Glomerular visceral epithelial cell (primary cell): ENCODE results near the gene SORCS2.

Experiments used
- DNase-seq: peaks from one replicate; pipeline ENCODE4 v3.0.0-alpha.2; 2016; ENCODE audit errors: extremely low spot score

Gene SORCS2

DNA sequence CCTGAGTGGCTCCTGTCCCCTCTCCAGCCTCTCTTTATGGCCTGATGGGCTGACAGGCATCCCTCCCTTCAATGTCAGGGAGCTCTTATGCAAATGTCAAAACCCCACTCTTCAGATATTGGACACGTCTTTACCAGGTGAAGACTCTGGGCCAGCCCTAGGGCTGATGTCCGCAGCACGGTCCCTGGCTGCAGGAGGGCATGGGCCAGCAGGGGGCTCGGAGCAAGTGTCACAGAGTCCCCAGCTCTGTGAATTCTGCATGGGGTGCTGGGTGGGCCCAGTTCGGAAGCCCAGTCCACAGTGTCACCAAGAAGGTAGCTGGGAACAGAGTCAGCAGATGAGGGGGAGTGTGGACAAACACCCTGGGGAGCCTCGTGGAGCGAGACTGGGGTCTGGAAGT is 282.0 kb downstream of the SORCS2 start:
- no peak for DNase-seq

- DNase-seq: no peak
Measured at GRCh38 chr4:7475207-7475606, 282.9 kb downstream of the SORCS2 start.

GRCh38 chr4:7476820-7477219 is 284.5 kb downstream of the SORCS2 start:
- no peak for DNase-seq

DNA sequence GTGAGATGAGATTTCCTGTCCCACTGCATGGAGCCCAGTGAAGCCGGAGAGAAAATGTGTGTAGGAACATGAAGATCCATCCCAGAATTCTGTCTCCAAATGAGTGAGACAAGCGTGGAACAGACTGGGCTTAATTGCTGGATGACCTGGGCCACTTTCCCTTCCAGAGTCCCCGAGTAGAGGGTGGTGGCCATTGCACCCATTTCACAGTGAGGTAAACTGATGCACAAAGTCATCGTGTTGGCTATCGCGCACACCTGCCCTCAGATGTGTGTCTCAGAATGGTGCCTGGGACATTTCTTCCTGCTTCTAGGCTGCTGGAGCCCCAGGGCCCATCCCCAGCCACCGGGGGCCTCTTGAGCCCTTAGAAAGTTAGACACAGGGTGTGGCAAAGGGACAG is 285.4 kb downstream of the SORCS2 start:
- no peak for DNase-seq

GRCh38 chr4:7478665-7479064 is 286.3 kb downstream of the SORCS2 start:
- no peak for DNase-seq

DNA sequence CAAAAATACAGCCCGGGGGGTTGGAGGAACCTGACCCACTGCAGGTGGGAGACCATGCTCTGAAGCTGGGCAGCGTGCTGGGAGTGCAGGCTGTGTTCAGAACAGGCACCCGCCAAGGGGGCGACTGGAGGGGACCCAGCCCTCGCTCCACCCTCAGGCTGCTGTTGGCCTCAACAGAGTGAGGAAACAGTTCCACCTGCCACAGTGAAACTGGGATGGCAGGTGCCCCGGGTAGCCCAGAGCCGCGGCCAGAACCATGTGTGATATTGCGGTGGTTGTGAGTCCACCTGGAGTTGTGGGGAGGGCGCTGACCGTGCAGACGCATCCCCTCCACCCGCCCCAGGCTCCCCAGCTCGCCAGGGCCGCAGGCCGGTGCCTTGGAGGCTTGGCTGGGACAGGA is 288.1 kb downstream of the SORCS2 start:
- DNase-seq: no peak

- DNase-seq: no peak
Measured at GRCh38 chr4:7481227-7481626, 288.9 kb downstream of the SORCS2 start.

GRCh38 chr4:7485096-7485495 is 292.8 kb downstream of the SORCS2 start:
- DNase-seq: no peak

GRCh38 chr4:7486101-7486500 is 293.8 kb downstream of the SORCS2 start:
- DNase-seq: no peak

GRCh38 chr4:7487502-7487901 is 295.2 kb downstream of the SORCS2 start:
- DNase-seq: no peak

- no peak for DNase-seq
Measured at GRCh38 chr4:7487998-7488671, 295.8 kb downstream of the SORCS2 start.

GRCh38 chr4:7491915-7492314 is 299.6 kb downstream of the SORCS2 start:
- DNase-seq: no peak

DNA sequence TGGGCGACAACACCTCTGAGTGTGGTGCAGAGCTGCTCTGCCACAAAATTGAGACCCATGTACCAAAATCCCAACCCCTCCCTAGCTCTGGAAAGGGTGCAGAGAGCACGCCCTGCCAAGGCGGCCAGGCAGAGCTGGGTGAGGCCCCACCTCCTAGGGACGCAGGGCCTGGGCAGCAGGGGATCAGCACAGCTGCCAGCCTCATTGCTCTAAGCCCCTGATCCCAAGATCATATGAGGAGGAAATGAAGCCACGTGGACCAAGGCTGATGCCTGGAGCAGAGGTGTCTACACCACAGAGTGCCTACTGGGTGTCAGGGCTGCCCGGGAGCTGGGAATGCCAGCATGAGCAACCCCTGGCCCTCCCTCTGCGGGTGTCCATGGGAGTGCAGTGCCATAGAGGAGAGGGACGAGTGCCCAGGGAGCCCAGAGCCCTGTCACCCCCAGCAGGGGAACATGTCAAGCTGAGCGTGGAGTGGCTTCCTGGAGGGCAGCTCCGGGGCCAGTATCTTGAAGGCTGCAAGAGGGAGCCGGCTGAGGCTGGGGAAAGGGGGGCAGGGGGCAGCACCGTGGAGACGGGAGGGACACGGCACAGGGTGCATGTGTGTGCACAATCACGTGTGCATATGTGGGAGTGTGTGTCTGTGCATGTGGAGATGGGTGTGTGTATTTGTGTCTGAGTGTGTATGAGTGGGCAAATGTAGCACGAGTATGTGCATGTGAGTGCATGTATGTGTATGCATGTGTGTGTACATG is 306.3 kb downstream of the SORCS2 start:
- no peak for DNase-seq

DNA sequence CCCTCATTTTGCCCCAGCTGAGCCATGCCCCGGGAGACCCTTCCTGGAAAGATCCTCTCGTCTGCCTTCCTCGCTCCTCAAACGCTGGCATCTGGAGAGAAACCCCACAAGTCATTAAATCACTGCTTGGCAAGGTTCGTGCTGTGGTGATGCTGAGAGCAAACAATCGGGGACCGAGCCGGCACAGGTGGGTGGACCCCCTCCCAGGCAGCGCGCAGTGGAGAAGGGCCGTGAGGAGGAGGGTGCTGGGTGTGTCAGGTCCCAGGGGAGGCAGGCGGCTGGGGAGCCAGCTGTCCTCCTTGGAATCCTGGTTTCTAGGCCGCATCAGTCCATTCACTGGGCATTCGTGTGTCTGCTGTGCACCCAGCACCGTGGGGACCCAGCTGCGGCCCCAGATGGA is 307.3 kb downstream of the SORCS2 start:
- DNase-seq: no peak

GRCh38 chr4:7500404-7500803 is 308.1 kb downstream of the SORCS2 start:
- no peak for DNase-seq

DNA sequence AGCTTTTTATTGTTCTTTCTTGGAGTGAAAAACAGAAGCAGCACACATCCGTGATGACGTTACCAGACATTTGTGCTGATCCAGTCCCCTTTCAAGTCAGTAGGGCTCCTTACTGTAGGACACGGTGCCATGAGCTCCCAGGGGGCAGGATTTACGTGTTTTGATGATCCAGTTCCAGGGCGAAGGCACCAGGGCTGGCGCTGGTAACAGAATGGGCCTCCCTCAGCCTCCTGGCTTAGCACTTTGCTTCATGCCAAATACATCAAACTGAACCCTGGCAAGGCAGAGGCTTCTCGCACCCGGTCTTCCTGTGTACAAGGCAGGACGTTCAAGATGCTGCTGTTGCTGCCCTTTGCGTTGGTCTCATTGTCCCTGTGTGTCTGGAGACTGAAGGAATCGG is 309.0 kb downstream of the SORCS2 start:
- DNase-seq: no peak

DNA sequence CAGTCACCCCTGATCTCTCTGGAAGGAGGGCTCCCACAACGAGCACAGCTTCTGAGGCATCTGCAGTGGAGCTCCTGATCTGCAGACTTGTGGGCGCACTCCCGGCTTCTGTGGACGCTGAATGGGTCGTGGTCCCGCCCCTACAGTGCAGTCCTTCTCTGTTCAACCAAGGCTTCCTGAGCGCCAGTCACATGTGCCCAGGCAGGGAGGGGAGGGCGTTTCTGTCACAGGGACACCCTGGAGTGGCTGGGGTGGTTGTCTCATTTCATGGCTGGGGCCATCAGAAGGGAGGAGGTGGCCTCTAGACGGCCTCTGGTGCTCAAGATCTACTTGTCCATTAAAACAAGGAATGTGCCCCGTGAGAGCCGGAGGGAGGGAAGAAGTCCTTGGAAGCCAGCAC is 309.5 kb downstream of the SORCS2 start:
- no peak for DNase-seq

DNA sequence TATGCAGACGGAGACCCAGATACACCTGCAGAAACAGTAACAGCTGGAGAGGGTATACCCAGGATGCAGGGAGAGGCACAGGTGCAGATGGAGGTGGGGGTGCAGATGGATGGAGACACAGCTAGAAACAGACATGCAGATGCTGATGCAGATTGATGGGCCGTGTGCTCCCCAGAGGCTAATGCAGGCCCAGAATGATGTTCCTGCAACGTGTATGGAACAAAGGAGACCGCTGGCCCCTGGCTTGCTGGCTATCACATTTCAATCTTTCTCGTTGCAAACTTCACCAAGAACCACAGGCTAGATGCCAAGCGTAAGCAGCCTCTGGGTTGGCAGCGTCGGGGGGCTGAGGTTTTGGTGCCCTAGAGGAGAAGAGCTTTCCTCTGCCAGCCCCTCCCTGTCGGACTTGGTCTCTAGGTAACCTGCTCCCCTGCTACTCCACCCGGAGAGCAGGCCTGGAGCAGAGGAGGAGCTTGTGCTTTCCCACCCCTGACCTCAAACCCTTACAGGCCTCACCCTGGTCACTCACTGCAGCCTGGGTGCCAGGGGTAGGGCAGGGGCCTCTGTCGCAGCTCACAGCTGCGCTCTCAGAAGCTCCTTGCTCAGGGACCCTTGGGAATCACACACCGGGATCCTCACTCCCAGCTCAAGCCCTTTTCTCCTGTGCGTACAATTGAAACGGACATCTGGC is 311.4 kb downstream of the SORCS2 start:
- DNase-seq: no peak

- DNase-seq: no peak
Measured at GRCh38 chr4:7505116-7505900, 313.0 kb downstream of the SORCS2 start.

GRCh38 chr4:7506119-7506518 is 313.8 kb downstream of the SORCS2 start:
- no peak for DNase-seq

GRCh38 chr4:7506572-7506971 is 314.2 kb downstream of the SORCS2 start:
- DNase-seq: no peak

- no peak for DNase-seq
Measured at GRCh38 chr4:7507381-7507780, 315.0 kb downstream of the SORCS2 start.
